ENCODE results near the gene FLNA. TPM values are rescaled to one million over a fixed set of nuclear protein-coding genes. Genes with fewer than 3 reads are reported as not detected.

FLNA gene
- total and polyA plus RNA-seq, 10 of the 15 experiments (the other 5 are each of a cell fraction or from before 2014, with no cell fraction given), result 5.1 to 643 (median 171) TPM

- no peak for DNase-seq (ENCODE audit: low read depth, low spot score)
- Histone ChIP-seq H3K4me3 (no peak overlapping the region), H3K9me3 (replicated peaks; ENCODE audit: control insufficient read depth, insufficient read depth, low read length) (no peaks in the 10 kb centered on the region), H3K4me2 (ENCODE audit: control insufficient read depth, insufficient read depth) (no peak overlapping the region), H3K9ac (ENCODE audit: control insufficient read depth, insufficient read depth, low read length) (no peak overlapping the region), H4K20me1 (ENCODE audit: control insufficient read depth, insufficient read depth) (peaks cover 5% of the 10 kb centered on the region; the same call in 1 of the 2 replicates), H2AFZ (ENCODE audit: control insufficient read depth, low read depth, low read length) (no peak overlapping the region), H3K27me3 (replicated peaks in 1 of 2; ENCODE audit: control insufficient read depth in 2 of 2, insufficient read depth in 2 of 2, low read length in 1 of 2) (no peaks in the 10 kb centered on the region), H3K79me2 (ENCODE audit: control insufficient read depth, insufficient read depth, low read length) (peaks cover 11% of the 10 kb centered on the region), H3K36me3 (ENCODE audit: control insufficient read depth in 2 of 2, insufficient read depth in 2 of 2, low read length in 1 of 2) (peaks cover 10 to 12% of the 10 kb centered on the region in 2 experiments), H3K27ac (ENCODE audit: control insufficient read depth, insufficient read depth) (no peak overlapping the region), H3K4me1 (ENCODE audit: control insufficient read depth, insufficient read depth, low read length) (peaks cover 3% of the 10 kb centered on the region; the same call in 1 of the 2 replicates)
- ChIA-PET CTCF (no interaction called here), SMC1A (ENCODE audit: uncharacterized antibody, unreplicated experiment) (no interaction called here), RAD21 (ENCODE audit: unreplicated experiment) (no interaction called here), POLR2A (interaction anchor here (0.6 to 1.1 kb wide), 3 partner anchors 24 to 481 kb away, joined by 3 to 11 read pairs (median 3); partner anchors contain the start of gene ATP6AP1)
- no TSS peak for BruUV-seq (replicated peaks)
- in situ Hi-C loops (cut with MboI), result no loop called here
- TF ChIP-seq ZNF24 (IDR thresholded peaks at IDR 0.05) (no peak), PAX5 (IDR thresholded peaks at IDR 0.05; ENCODE audit: borderline replicate concordance, low read depth, low read length) (no peak), JUNB (IDR thresholded peaks at IDR 0.05) (no peak)
- intact Hi-C loops (cut with micrococcal nuclease; ENCODE audit: unreplicated experiment), result no loop called here
- FAIRE-seq, result no peak
- ATAC-seq, result no peak
- 65% methylated on average over 4 of the region's 4 CpGs for WGBS (ENCODE audit: insufficient coverage, insufficient replicate concordance, low lambda C conversion rate, missing lambda C conversion rate)
Measured at GRCh38 chrX:154403858-154404257, 29.4 kb upstream of the FLNA start.

- POLR2A ChIA-PET, result interaction anchor here (1.1 kb wide), 1 partner anchor 25 kb away, joined by 3 read pairs; the partner anchor contains the start of gene ATP6AP1
- Histone ChIP-seq H2AFZ (ENCODE audit: control insufficient read depth, low read depth, low read length) (no peak overlapping the region), H4K20me1 (ENCODE audit: control insufficient read depth, insufficient read depth) (peaks cover 5% of the 10 kb centered on the region; the same call in 1 of the 2 replicates), H3K9me3 (replicated peaks; ENCODE audit: control insufficient read depth, insufficient read depth, low read length) (no peaks in the 10 kb centered on the region; the same call in 2 of the 3 replicates), H3K4me2 (ENCODE audit: control insufficient read depth, insufficient read depth) (no peak overlapping the region), H3K4me3 (no peak overlapping the region), H3K27ac (ENCODE audit: control insufficient read depth, insufficient read depth) (no peak overlapping the region), H3K79me2 (ENCODE audit: control insufficient read depth, insufficient read depth, low read length) (peaks cover 18% of the 10 kb centered on the region), H3K27me3 (replicated peaks in 1 of 2; ENCODE audit: control insufficient read depth in 2 of 2, insufficient read depth in 2 of 2, low read length in 1 of 2) (no peaks in the 10 kb centered on the region), H3K36me3 (ENCODE audit: control insufficient read depth in 2 of 2, insufficient read depth in 2 of 2, low read length in 1 of 2) (peaks cover 10 to 12% of the 10 kb centered on the region in 2 experiments), H3K9ac (ENCODE audit: control insufficient read depth, insufficient read depth, low read length) (no peak overlapping the region), H3K4me1 (ENCODE audit: control insufficient read depth, insufficient read depth, low read length) (peaks cover 3% of the 10 kb centered on the region; the same call in 1 of the 2 replicates)
- SMC1A ChIA-PET (ENCODE audit: uncharacterized antibody, unreplicated experiment), result no interaction called here
- no peak for TF ChIP-seq USF2 (IDR thresholded peaks at IDR 0.05; ENCODE audit: borderline replicate concordance, low read depth, low read length)
- no peak for TF ChIP-seq RFX5 (IDR thresholded peaks at IDR 0.05; ENCODE audit: low read depth, low read length)
- TF ChIP-seq POLR2A (IDR thresholded peaks at IDR 0.05; ENCODE audit: low read depth, low read length), result 0 out of 2 replicates have a peak, but pooled peaks have one; percentile 8
- no peak for TF ChIP-seq PML (IDR thresholded peaks at IDR 0.05; ENCODE audit: low read length)
- in situ Hi-C loops (cut with MboI) (no loop called here), intact Hi-C loops (cut with micrococcal nuclease; ENCODE audit: unreplicated experiment) (no loop called here)
- ATAC-seq, result no peak
- WGBS (ENCODE audit: insufficient coverage, insufficient replicate concordance, low lambda C conversion rate, missing lambda C conversion rate), result 66% methylated on average over 10 of the region's 10 CpGs
- CTCF ChIA-PET, result no interaction called here
- no peak for FAIRE-seq
- no TSS peak for BruUV-seq (replicated peaks)
- DNase-seq (ENCODE audit: low read depth, low spot score), result no peak
- RAD21 ChIA-PET (ENCODE audit: unreplicated experiment), result no interaction called here
Measured at GRCh38 chrX:154403192-154403591, 28.8 kb upstream of the FLNA start.

Data from GM12878 (cell line).